Activated gamma-delta T cell treated with anti-CD3 and anti-CD28 coated beads, Interleukin-2, amount 50 U/mL, for 16 hours (primary cell): Measurements from ENCODE around the gene C16orf78.
"Not testable (repeated sequence)": the region's sequence is repeated elsewhere in the genome, so short reads cannot be mapped to it uniquely, and the experiment has no call there.

Experiments used
- DNase-seq: peaks from one replicate; pipeline ENCODE4 v3.0.0-alpha.2; 2020; ENCODE audit warnings: low read depth

Gene C16orf78

GRCh38 chr16:49349446-49350168 lies 24.0 kb upstream of the C16orf78 start:
- DNase-seq: no peak

- no peak for DNase-seq
Observed at GRCh38 chr16:49350265-49351095, 23.1 kb upstream of the C16orf78 start.

- DNase-seq: no peak
Observed at GRCh38 chr16:49351096-49351487, 22.5 kb upstream of the C16orf78 start.

- DNase-seq: no peak
Observed at GRCh38 chr16:49352892-49353291, 20.7 kb upstream of the C16orf78 start.

GRCh38 chr16:49353680-49354079 lies 19.9 kb upstream of the C16orf78 start:
- no peak for DNase-seq

GRCh38 chr16:49354101-49354500 lies 19.5 kb upstream of the C16orf78 start:
- DNase-seq: no peak

GRCh38 chr16:49354991-49355390 lies 18.6 kb upstream of the C16orf78 start:
- no peak for DNase-seq

GRCh38 chr16:49355933-49356665 lies 17.5 kb upstream of the C16orf78 start:
- DNase-seq: no peak

- no peak for DNase-seq
Observed at GRCh38 chr16:49356728-49357488, 16.7 kb upstream of the C16orf78 start.

- no peak for DNase-seq
Observed at GRCh38 chr16:49359591-49359990, 14.0 kb upstream of the C16orf78 start.

- not testable (repeated sequence) for DNase-seq
Observed at GRCh38 chr16:49361731-49362130, 11.9 kb upstream of the C16orf78 start.

GRCh38 chr16:49362230-49362629 lies 11.4 kb upstream of the C16orf78 start:
- no peak for DNase-seq

GRCh38 chr16:49365711-49366509 lies 7.7 kb upstream of the C16orf78 start:
- no peak for DNase-seq

- no peak for DNase-seq
Observed at GRCh38 chr16:49366669-49367068, 6.9 kb upstream of the C16orf78 start.

GRCh38 chr16:49369651-49370611 lies 3.7 kb upstream of the C16orf78 start:
- no peak for DNase-seq

GRCh38 chr16:49376206-49376605 lies 2.6 kb downstream of the C16orf78 start:
- no peak for DNase-seq

GRCh38 chr16:49377196-49377755 lies 3.7 kb downstream of the C16orf78 start:
- DNase-seq: no peak

- DNase-seq: no peak
Observed at GRCh38 chr16:49378238-49378637, 4.6 kb downstream of the C16orf78 start.

- DNase-seq: no peak
Observed at GRCh38 chr16:49378816-49379215, 5.2 kb downstream of the C16orf78 start.

- no peak for DNase-seq
Observed at GRCh38 chr16:49382916-49383315, 9.3 kb downstream of the C16orf78 start.
